Activated CD4-positive, CD25-positive, alpha-beta regulatory T cell treated with anti-CD3 and anti-CD28 coated beads, Interleukin-2, amount 50 U/mL, for 72 hours (primary cell): ENCODE measurements around the gene UVRAG.
"Not testable (repeated sequence)": the region's sequence is repeated elsewhere in the genome, so short reads cannot be mapped to it uniquely, and the experiment has no call there.

ENCODE experiments used
- DNase-seq: peaks from one replicate; pipeline ENCODE4 v3.0.0; 2021

The UVRAG gene

DNA sequence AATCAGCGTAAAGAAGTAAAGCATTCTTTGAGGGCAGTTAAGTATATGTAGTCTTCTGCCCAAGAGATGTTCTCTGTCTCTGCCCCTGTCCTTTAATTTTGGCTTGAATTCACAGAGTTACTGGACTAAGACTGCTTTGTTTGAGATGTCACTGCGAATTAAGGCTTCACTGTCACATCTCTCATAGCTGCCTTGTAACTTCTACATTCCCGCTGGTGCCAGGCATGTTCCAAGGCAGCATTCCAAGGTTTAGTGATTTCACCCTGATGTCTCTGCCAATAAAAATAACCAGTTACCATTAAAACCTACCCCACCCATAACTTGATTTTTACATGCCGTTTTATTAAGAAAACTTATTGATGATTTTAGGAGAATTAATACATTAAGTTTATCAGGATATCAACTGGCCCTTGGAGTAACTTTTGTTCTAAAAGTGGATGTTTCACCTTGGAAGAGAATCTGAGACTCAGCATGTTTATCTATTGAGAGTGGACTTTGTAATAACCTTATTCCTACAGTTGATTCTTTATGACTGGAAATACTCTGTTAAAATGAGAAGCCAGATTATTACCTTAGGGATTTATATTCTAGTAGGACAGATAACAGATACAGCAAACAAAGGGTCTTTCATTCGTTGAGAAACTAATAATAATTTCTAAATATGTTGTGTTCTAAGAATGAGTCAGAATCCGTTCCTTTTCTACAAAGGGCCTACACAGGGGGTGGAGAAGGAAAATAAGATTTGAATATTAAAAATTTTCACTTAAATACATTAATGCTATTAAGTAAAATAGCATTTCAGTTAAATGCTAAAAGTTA, 110.2 kb downstream of the UVRAG start:
- DNase-seq, result no peak

DNA sequence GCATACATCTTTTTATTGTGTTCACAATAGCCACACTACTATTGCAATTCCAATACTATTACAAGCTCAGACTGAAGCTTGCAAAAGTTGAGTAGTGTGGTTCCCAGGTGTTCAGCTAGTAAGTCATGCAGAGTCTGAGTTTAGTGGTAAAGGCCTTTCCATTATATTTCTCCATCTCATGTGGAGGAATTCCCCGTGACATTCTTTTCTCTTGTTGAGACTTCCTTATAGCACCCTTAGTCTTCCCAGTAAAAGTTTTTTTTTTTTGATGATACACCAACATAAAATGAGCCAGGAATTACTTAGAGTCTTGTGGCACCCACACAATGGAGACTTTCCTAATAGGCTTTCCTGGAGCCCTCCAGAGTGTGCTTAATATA, 110.8 kb downstream of the UVRAG start:
- DNase-seq, result no peak

DNA sequence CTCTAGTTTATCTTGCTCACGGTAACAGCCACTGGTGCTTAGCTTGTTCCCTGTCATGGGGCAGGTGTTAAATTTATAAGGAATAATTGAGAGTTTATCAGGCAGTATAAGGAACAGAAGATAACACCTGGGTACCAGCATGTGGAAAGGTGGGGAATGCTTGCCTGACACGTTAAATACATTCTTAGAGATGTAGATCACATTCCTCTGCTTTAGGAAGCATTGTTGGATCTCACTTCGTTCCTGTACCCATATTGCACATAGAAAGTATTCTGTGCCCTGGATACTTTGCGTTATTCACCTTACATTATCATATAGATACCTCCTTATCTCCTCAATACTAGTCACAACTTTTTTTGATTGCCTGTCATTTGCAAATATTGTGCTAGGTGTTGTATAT, 114.7 kb downstream of the UVRAG start:
- no peak for DNase-seq

DNA sequence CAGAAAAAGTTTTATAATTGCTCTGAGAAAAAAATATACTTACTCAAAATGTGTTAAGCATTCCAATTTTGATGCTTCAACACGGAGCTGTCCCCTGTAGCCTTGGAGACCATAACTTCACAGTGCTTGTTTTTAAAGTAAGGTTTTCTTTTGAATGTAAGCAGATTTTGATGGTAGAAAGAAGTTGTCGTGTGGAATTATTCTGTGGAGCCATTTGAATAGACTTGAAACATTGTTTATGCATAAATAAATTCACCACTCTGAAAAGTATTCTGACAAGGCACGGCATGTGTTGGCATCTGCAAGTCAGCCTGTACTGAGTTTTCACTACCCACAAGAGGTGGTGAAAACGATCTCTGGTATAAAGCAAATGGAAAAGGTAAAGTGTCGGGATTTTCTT, 115.5 kb downstream of the UVRAG start:
- no peak for DNase-seq

DNA sequence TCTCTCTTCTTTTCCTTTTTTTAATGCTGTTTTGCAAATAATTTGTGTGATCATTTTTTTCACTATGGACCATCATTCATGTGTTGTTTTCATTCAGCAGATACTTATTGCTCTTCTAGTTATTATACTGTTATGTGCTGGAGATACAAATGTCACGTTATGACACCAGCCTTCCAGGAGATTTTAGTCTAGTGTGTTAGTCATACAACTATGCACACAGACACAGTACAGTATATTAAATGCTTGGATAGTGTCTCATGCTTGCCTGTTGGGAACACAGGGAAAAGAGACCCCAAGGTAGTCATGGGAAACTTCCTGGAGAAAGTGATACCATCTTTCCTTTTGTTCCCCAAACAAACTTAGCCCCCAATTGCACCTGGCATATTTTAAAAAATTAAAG, 116.1 kb downstream of the UVRAG start:
- no peak for DNase-seq

DNA sequence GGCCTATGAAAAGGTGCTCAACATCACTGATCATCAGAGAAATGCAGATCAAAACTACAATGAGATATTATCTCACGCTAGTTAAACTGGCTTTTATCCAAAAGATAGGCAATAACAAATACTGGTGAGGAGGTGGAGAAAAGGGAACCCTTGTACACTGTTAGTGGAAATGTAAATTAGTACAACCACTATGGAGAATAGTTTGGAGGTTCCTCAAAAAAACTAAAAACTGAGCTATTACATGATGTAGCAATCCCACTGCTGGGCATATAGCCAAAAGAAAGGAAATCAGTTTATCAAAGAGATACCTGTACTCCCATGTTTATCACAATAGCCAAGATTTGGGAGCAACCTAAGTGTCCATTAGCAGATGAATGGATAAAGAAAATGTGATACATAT, 118.7 kb downstream of the UVRAG start:
- not testable (repeated sequence) for DNase-seq

DNA sequence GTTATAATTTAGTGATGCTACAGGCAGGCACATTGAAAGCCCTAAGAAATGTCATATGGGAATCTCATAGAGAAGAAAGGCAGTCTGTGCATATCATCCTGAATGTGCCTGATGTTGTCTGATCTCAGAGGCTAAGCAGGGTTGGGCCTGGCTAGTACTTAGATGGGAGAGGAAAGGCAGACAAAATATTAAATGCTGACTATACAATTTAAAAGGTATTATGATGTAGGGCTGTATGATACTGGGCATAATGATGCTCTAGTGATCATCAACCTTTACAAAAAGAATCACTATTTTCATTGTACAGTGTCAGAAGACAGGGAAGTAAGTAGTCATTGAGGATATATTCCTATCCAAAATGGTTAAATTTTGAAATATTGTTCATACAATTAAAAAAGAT, 119.8 kb downstream of the UVRAG start:
- no peak for DNase-seq

DNA sequence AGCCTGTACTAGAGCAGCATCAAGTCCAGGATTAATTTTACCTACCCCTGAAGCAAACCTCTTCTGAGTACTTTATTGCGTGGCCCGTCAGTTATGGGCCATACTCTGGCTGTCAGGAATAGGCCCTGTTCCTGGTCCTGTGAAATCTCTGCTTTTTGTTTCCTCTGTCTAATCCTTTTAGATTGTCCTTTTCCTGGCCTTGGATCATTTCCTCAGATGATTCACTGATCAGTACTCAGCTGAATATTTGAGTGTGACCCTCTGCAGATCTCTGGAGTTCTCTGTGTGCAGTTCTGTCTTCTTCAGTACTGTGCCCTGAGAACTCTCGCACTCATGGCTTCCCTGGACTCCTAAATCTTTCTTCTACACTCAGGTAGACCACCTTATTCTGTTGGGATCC, 123.5 kb downstream of the UVRAG start:
- no peak for DNase-seq

DNA sequence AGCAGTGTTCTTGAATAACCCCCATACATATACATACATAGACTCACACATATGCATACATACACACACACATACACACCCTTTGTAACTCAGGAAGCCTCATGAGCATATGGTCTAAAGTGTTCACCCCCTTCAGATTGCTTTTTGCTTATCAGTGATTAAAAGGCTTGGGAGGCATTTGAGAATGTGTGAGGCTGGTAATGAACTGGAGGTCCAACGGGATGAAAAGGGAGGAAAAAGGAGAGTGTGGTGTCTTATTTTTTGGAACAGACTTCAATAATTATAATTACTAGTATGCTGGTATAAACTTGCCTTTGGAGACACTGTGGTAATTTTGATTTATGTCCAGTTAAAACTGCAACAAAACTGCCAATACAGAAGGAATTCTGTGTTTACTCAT, 124.5 kb downstream of the UVRAG start:
- no peak for DNase-seq

DNA sequence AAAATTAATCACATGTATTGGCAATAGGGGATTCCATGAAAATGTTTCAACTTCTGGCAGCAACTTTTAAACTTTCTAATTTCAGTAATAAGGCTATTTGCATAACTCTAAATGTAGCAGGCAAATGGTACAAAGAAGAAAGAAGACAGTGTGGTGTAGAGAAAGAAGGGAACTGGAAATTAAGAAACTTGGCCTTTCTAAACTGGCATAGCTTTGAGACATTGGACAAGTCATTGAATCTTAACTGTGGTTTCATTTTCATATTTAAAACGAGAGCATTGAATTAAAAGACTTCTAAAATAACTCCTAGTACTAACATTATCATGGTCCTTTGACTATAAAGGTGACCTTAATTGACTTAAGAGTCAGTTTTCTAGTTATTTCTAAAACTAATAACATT, 125.0 kb downstream of the UVRAG start:
- no peak for DNase-seq

DNA sequence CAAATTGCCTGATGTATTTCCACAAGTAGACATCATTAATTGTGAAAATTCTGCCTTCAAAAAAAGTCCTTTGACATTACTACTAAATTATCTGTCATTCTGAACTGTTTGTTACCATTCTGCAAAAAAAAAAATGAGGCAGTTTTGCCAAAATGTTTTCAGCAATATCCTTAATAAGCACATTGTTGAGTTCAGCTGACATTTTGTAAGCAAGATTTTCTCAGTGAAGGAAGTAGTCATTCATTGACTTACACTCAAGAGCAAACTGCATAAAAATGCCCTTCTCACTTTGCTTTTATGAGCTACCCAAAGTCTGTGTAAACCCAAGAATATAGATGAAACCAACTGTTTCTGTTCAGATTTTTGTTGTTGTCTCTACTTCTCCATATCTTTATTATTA, 125.9 kb downstream of the UVRAG start:
- DNase-seq, result no peak

DNA sequence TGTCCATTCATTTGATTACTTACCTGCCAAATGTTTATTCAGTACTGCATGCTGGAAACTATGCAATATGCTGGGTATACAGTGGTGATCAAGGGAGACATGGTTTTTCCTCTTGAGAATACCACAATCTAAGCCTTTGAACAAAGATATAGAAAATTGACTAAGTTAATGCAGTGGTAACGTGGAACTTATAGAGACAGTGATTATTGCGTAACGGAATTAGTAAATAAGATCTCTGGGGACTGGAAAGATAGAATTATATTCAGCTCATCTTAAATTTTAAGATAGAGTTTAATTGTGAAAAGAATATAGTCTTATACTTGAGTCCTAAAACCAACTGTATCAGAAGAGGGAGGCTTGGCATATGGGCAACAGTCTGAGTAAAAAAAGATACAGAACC, 129.5 kb downstream of the UVRAG start:
- no peak for DNase-seq

DNA sequence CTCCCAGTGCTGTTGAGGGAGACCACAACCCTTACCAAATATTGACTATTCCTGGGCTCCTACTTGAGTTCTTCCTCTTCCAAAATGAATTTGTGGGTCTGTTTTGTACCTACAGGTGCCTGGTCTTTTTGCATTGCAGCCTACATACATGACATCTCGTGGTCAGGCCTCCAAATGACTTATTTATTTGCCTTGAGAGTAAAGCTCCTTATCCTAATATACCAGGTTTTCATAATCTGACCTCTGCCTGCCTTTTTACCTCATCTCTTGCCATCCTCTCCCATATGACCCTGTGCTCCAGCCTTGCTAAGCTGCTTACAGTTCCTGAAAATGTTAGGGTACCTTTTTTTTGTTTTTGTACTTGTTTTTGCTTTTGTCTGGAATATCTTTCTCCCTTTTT, 130.4 kb downstream of the UVRAG start:
- no peak for DNase-seq

DNA sequence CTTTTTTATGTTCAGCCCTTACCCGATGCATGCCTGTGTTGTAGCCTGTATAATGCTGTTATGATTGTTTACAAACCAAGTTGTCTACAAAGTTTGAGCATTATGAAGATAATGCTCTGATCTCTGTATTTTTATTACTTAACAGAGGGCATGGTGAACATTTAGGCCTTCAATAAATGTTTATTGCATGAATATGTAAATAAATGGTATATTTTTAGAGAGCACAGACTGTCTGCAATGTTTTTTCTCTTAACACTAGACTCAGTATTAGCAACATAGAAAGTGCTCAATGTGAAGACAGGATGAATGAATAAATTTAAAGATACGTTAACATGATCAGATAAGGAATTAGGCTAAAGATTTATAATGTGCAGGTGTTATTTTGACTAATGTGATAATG, 130.9 kb downstream of the UVRAG start:
- no peak for DNase-seq

DNA sequence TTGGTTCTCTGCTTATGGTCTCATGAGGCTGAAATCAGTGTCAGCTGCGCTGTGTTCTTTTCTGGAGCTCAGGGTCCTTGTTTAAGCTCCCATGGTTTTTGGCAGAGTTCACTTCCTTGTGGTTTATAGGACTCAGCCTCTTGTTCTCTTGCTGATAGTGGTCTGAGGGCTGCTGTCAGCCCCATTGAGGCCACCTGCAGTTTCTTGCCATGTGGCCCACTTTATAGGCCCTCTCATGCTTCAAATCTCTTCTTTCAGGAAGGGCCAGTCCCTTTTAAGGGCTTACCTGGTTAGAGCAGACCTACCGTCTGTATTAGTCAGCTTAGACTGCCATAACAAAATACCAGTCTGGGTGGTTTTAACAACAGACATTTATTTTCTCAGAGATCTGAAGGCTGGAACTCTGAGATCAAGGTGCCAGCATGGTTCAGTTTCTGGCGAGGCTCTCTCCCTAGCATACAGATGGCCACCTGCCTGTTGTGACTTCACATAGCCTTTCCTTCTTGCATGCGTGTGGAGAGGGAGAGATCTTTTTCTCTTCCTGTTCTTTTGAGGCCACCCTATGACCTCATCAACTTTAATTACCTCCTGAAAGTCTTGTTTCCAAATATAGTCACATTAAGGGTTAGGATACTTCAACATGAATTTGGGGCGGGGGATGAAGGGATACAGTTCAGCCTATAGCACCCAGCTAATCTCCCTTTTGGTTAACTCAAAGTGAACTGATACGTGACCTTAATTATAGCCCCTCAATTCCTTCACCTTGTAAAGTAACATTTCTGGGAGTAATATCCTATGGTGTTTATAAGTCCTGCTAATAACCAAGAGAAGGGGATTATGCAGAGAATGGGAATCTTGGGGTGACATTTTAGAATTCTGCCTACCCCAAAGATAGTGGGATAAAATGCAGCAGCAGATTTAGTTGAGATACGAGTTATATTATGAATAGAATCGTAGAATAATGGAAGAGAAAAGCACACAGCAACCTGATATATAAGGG, 131.8 kb downstream of the UVRAG start:
- no peak for DNase-seq

DNA sequence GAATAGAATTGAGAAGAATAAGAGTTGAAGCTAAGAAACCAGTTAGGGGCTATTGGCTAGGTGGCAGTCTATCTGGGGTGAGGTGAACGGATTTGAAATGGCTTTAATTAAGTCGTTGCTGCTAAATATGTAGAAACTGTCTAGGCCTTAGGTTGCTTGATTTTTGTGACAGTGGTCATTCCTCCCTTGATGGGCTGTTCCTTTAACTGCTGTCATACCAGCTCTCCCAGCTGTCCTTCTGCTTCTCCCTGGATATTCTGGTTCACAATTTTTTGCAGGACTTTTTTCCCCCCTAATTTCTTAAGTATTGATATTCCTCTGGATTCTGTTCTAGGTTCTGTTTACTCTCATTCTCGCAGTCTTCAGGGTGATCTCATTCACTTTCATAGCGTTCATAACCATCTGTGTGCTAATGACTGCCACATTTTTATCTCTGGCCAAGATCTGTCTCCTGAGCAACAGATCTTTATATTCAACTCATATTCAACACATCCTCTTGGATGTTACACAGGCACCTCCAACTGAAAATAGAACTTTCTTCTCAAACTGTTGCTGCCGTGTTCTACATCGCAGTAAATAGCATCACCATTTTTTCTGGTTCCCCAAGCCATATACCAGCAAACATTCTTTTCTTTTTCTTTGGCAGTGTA, 134.1 kb downstream of the UVRAG start:
- no peak for DNase-seq

DNA sequence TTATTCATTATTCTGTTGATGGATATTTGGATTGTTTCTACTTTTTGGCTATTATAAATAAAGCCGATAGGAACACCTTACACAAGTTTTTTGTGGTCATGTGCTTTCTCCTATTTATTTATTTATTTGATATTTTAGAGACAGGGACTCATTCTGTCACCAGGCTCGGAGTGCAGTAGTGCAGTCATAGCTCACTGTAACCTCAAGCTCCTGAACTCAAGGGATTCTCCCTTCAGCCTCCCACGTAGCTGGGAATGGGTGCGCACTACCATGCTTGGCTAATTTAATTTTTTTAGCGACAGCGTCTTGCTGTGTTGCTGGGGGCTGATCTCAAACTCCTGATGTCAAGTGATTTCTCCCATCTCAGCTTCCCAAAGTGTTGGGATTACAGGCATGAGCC, 135.1 kb downstream of the UVRAG start:
- DNase-seq, result no peak

DNA sequence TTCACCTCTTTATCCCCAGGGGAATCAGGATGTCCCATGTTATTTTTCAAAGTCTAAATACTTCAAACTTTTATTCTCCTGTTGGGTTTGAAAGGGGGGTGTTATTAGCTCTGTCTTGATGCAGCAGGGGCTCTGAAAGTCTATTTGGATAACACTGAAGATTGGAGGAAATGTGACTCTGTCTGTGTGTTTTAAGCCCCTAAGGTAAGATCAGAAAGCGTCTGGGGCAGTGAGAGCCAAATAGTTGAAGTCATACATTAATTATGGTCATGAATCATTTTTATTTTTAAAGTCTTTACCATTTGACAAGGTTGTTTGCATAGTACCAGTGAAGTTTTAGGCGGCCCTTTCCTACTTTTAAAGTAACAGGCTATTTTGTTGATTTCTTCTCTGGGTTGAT, 139.0 kb downstream of the UVRAG start:
- no peak for DNase-seq

DNA sequence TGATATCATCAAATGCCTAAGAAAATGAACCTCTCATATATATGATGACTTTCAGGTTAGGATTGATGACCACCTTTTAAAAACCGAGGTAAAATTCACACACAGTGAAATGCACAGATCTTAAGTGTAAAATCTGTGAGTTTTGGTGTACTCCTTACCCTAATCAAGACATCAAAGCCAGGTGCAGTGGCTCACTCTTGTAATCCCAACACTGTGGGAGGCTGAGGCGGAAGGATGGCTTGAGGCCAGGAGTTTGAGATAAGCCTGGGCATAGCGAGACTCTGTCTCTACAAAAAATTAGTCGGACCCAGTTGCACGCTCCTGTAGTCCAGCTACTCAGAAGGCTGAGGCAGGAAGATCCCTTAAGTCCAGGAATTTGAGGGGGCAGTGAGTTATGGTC, 140.4 kb downstream of the UVRAG start:
- DNase-seq, result no peak

DNA sequence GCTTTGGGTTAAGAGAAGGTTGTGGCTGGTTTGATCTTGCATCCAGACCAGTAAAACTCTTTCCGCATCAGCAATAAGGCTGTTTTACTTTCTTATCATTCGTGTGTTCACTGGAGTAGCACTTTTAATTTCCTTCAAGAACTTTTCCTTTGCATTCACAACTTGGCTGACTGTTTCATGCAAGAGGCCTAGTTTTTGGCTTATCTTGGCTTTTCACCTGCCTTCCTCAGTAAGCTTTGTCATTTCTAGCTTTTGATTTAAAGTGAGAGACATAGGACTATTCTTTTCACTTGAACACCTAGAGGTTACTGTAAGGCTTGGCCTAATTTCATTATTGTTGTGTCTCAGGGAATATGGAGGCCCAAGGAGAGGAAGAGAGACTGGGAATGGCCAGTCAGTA, 144.5 kb downstream of the UVRAG start:
- DNase-seq, result no peak

DNA sequence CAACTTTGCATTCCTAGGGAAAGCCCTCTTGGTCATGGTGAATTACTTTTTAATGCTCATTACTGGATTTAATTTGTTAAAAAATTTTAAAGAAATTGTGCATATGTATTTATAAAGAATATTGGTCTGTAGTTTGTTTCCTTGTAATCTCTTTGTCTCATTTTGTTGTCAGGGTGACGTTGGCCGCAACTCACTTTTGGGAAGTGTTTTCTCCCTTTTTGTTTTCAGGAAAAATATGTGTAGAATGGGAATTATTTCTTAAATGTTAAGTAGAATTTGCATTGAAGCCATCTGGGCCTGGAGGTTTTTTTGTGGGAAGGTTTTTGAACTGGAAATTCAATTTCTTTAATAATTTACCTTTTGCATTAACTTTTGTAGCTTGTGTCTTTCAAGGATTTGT, 149.1 kb downstream of the UVRAG start:
- no peak for DNase-seq

DNA sequence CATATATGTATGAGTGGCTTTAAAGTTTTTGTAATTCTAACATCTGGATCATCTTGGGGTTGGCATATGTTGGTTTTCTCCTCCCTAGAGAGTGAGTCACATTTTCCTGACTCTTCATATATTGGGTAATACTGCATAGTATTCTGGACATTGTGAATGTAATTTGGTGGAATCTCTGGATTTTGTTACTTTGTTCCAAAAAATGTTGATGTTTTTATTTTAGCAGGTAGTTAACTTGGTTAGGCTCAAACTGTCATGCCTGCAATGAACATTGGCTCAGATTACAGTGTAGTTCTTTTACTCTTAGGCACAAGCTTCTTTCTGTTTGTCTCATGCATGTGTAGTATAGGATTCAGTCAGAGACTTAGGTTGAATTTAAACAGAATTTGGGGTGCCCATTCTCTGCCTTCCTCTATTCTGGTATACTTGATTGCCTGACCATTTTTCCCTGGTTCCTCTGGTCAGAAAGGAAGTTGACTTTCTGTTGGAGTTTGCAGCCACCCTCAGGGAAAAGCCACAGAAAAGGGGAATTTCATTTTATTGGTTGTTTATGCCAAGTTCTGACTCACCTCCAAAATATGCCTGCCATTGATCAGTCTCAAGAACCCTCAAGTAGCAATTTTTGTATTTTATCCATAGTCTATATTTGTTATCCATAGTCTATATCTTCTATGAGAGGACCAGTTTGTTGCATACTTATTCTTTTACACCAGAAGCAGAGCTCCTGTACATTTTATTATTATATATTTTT, 151.7 kb downstream of the UVRAG start:
- DNase-seq, result no peak
